AG09309 (cell line): ENCODE results near the gene LSM4.

Experiments used
- DNase-seq: peaks from one replicate; pipeline ENCODE4 v3.0.0-alpha.2; 2010; ENCODE audit warnings: low read depth
- H3K4me3 ChIP-seq: 2 replicates; pipeline ENCODE4 v1.5.1; 2011; ENCODE audit warnings: mild to moderate bottlenecking, low read depth, low read length, moderate library complexity; ENCODE audit not compliant: control insufficient read depth
- TF ChIP-seq, protein P1 (sequence below): IDR thresholded peaks from 2 replicates; pipeline ENCODE4 v1.5.1; 2011; ENCODE audit warnings: mild to moderate bottlenecking, low read depth, low read length, inconsistent platforms; ENCODE audit not compliant: insufficient read depth, control insufficient read depth; ENCODE audit errors: missing control alignments

LSM4 gene

DNA sequence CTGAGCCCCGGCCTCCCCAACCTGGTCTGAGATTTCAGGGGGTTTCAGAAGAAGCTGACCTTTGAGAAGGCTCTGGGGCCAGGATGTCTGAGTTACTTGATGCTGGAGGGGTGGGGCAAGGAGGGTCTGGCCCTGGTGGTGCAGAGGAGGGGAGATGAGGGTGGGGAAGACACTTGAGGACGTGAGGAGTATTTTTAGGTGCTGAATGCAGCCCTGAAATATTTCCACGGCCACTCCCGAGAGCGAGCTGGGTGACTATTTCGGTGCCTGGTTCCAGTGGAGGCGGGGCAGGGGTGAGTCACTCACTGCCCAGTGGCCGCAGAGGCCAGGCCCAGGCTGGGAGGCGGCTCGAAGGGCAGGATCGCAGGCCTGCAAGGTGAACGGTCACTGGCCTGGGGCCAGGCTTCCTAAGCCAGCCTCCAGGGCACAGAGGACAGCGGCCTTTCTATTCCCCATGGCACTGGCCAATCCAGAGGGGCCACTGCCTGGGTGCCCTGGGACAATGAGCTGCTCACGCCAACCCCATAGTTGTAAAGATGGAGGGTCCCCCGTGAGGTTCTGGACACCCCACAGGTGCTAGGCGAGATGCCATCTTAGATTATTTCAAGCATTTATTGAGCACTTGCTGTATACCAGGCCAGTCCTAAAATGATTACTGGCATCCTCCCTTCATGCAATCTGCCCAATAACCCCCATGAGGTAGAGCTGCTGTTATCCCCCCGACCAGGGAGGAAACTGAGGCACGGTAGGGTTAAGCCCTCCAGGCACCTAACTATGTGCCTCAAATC, 21.8 kb downstream of the LSM4 start:
- no peak for DNase-seq
- H3K4me3 ChIP-seq, result no peak overlapping the region
- TF ChIP-seq, protein P1, sequence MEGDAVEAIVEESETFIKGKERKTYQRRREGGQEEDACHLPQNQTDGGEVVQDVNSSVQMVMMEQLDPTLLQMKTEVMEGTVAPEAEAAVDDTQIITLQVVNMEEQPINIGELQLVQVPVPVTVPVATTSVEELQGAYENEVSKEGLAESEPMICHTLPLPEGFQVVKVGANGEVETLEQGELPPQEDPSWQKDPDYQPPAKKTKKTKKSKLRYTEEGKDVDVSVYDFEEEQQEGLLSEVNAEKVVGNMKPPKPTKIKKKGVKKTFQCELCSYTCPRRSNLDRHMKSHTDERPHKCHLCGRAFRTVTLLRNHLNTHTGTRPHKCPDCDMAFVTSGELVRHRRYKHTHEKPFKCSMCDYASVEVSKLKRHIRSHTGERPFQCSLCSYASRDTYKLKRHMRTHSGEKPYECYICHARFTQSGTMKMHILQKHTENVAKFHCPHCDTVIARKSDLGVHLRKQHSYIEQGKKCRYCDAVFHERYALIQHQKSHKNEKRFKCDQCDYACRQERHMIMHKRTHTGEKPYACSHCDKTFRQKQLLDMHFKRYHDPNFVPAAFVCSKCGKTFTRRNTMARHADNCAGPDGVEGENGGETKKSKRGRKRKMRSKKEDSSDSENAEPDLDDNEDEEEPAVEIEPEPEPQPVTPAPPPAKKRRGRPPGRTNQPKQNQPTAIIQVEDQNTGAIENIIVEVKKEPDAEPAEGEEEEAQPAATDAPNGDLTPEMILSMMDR, result no peak

DNA sequence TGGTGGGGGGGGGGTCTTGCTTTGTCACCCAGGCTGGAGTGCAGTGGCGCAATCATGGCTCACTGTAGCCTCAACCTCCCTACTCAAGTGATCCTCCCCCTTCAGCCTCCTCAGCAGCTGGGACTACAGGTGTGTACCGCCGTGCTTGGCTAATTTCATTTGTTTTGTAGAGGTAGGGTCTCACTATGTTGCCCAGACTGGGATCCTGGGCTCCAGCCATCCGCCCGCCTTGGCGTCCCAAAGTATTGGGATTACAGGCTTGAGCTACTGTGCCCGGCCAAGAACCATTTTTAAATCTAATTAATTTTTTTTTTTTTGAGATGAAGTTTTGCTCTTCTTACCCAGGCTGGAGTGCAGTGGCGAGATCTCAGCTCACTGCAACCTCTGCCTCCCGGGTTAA, 23.2 kb downstream of the LSM4 start:
- TF ChIP-seq, protein P1, result no peak
- no peak for DNase-seq
- H3K4me3 ChIP-seq, result no peak overlapping the region

DNA sequence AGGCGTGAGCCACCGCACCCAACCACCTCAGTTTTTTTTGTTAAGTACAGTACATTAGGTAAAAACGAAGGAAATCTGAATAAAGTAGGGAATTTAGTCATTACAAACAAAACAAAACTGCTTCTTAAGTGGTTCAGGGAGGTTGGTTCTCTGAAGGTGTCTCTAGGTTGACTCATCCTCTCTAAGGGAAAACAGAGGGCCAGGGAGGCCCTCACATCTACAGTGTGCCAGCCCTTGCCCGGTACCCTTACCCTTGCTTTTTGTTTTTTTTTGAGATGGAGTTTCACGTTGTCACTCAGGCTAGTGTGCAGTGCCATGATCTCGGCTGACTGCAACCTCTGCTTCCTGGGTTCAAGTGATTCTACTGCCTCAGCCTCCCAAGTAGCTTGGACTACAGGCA, 24.3 kb downstream of the LSM4 start:
- TF ChIP-seq, protein P1, result no peak
- no peak for DNase-seq
- H3K4me3 ChIP-seq, result no peak overlapping the region

DNA sequence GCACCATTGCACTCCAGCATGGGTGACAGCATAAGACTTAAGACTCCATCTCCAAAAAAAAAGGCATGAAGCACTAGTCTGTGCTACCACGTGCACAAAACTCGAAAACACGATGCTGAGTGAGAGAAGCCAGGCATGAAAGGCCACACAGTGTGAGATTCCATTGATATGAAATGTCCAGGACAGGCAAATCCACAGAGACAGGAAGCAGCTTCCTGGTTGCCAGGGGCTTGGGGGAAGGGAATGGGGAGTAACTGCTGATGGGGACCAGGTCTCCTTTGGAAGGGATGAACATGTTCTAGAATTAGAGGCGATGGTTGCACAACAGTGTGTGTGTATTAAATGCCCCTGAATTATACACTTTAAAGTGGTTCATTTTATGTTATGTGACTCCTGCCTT, 25.6 kb downstream of the LSM4 start:
- no peak for DNase-seq
- no peak overlapping the region for H3K4me3 ChIP-seq
- TF ChIP-seq, protein P1, result no peak

DNA sequence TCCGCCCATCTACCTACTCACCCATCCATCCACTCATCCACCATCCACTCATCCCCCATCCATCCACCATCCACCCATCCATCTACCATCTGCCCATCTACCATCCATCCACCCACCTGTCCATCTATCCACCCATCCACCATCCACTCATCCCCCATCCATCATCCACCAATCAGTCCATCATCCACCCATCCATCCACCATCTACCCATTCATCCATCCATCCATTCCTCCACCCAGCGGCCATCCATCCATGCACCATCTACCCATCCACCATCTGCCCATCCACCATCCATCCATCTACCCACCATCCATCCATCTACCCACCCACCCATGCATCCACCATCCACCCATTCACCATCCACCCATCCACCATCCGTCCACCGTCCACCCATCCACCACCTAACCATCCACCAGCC, 27.8 kb downstream of the LSM4 start:
- no peak overlapping the region for H3K4me3 ChIP-seq
- no peak for DNase-seq
- TF ChIP-seq, protein P1, result no peak

DNA sequence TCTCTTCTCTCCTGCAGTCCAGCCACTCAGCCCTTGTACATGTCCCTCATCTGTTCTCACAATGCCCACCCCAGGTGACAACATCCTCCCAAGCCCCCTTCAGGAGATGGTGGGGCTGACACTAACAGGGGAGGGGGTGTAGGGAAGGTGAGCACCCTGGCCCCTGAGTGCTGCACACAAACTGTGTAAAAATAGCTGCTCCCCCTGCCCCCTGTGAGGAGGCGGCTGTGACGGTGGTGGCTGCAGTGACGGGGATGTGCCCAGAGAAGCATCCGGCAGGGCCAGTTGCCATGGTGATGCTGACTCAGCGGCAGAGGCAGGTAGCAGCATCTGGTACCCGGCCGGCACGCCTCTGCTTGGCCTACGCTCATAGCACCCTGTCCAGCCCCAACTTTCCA, 28.4 kb downstream of the LSM4 start:
- no peak for DNase-seq
- TF ChIP-seq, protein P1, result no peak
- H3K4me3 ChIP-seq, result no peak overlapping the region
